Activated CD8-positive, alpha-beta memory T cell treated with anti-CD3 and anti-CD28 coated beads for 36 hours (primary cell): ENCODE measurements around the gene SLC24A2. TPM values are rescaled to one million over a fixed set of nuclear protein-coding genes. Genes with fewer than 3 reads are reported as not detected.
"Not testable (repeated sequence)": the region's sequence is repeated elsewhere in the genome, so short reads cannot be mapped to it uniquely, and the experiment has no call there.

Experiments
- CTCF ChIA-PET: fragments of 350-600 bp; sonication (Branson Sonifier 250); formaldehyde crosslinking; loops from one replicate; lab custom pipeline; 2021; ENCODE audit warnings: antibody characterized with exemption; lab: Charles Lee
- POLR2A ChIA-PET: fragments of 350-600 bp; sonication (Branson Sonifier 250); formaldehyde crosslinking; loops from one replicate; lab custom pipeline; 2021; ENCODE audit warnings: antibody characterized with exemption; lab: Charles Lee
- total RNA-seq, 2 experiments: library from RNA; stranded (reverse); gene quantifications; one replicate each; pipeline ENCODE4 v1.2.3, GENCODE V29; 2021

The SLC24A2 gene
- total RNA-seq, result not detected

- ChIA-PET POLR2A (no interaction called here), CTCF (no interaction called here)
Observed at GRCh38 chr9:19788614-19789271, at the start of gene SLC24A2. Gene SLC24A2, minus strand, starts transcription at chr9:19789037.

GRCh38 chr9:19833331-19833730, 44.5 kb upstream of the SLC24A2 start:
- POLR2A ChIA-PET, CTCF ChIA-PET: not testable (repeated sequence)

DNA sequence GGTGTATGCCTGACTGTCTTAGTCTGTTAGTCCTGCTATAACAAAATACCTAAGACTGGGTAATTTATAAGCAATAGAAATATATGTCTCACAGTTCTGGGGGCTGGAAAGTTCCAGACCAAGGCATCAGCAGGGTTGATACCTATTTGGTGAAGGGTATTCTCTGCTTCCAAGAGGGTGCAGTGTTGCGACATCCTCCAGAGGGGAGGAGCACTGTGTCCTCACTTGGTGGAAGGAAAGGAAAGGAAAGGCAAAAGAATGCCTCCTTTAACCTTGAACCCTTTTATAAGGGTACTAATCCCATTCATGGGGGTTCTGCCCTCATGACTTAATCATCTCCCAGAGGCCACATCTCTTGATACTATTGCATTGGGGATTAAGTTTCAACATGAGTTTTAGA, 42.0 kb upstream of the SLC24A2 start:
- CTCF ChIA-PET, result no interaction called here
- POLR2A ChIA-PET, result no interaction called here

GRCh38 chr9:19828576-19829109, 39.8 kb upstream of the SLC24A2 start:
- ChIA-PET CTCF (no interaction called here), POLR2A (no interaction called here)

DNA sequence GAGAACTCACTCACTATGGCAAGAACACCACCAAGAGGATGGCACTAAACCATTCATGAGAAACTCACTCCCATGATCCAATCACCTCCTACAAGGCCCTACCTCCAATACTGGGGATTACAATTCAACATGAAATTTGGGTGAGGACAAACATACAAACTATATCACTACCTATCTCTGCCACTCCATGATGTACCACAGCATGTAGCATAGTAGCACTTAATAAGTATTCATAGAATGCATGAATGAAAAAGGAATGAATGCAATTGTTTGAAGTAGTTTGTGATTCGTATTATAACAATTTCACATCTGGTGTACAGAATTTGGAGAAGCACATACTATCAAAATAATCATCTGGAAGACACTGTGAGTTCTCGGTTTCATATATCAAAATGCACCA, 27.9 kb upstream of the SLC24A2 start:
- ChIA-PET POLR2A (no interaction called here), CTCF (no interaction called here)

DNA sequence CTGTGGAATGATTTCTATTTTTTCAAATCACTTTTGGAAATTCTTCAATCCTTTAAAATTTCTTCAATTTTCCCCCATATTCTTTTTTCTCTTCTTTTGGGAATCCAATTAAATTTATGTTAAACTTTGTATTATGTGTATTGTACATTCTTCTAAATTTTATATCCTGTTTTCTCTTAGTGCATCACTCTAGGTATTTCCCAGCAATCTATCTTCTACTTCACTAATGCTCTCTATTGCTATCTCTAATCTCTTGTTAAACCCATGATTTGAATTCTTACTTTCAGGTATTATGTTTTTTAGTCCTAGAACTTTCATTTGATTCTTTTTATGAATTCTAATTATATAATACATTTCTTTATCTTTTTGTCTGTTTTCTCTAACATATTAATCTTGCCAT, 23.4 kb upstream of the SLC24A2 start:
- CTCF ChIA-PET, result no interaction called here
- POLR2A ChIA-PET, result no interaction called here

GRCh38 chr9:19809422-19810269, 20.8 kb upstream of the SLC24A2 start:
- POLR2A ChIA-PET, result no interaction called here
- CTCF ChIA-PET, result no interaction called here

DNA sequence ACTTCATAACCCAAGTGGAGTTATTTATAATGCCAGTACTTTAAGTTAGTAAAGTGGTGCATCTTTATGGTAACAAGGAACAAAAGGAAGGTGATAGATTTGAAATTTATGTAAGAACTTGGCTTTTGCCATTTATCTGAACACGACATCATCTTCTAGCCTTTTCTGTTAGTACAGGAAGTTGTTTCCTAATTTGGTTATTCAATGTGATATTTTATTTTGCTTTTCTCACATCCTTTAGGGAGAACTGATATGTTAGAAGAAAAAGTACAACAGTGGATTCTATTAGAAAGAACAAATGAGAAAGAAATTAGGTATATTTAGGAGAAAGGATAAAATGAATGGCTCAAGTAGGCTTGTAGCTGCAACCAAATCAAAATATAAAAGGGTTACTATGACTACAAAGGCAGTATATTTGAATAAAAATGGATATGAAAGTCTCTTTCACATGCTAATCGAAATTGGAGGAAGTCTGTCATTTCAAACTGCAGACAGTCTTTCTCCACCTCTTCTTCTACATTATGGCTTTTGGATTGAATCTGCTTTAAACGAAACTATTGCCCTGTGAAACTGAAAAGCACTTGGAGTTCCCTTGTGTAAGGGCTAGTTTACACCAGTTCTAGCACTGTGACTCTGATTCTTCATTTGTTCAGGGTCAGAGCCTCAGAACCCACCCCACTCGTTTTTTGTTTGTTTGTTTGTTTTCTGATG, 18.5 kb upstream of the SLC24A2 start:
- ChIA-PET POLR2A (no interaction called here), CTCF (no interaction called here)

DNA sequence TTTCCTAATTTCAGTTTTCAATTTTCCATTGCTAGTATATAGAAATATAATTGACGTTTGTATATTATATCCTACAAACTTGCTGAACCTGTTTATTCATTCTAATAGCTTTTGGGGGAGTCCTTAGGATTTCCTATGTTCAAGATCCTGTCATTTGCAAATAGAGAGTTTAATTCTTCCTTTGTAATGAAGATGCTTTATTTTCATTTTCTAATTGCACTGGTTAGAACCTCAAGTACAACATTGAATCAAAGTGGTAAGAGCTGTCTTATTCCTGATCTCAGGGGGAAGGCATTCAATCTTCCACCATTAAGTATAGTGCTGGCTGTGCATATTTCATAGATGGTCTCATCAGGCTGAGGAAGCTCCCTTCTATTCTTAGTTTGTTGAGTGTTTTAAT, 15.6 kb upstream of the SLC24A2 start:
- ChIA-PET CTCF (no interaction called here), POLR2A (no interaction called here)

GRCh38 chr9:19800884-19801283, 12.0 kb upstream of the SLC24A2 start:
- POLR2A ChIA-PET, result no interaction called here
- CTCF ChIA-PET, result no interaction called here

DNA sequence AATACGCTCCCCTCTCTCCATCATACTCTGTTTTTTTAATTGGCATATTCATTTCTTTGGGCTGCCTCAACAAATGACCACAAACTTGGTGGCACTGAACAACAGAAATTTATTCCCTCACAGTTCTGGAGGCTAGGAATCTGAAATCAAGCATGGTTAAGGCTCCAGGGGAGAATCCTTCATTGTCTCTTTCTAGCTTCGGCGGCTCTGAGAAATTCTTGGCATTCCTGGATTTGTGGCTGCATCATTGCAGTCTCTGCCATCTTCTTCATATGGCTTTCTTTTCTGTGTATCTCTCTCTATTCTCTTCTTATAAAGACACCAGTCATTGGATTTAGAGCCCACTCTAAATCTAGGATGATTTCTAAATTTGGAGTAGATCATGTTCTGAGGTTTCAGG, 10.9 kb upstream of the SLC24A2 start:
- POLR2A ChIA-PET, result no interaction called here
- CTCF ChIA-PET, result no interaction called here

GRCh38 chr9:19788152-19788551, 685 bp downstream of the SLC24A2 start:
- ChIA-PET CTCF (no interaction called here), POLR2A (no interaction called here)

- CTCF ChIA-PET, result no interaction called here
- POLR2A ChIA-PET, result no interaction called here
Observed at GRCh38 chr9:19787672-19788071, 1.2 kb downstream of the SLC24A2 start.

DNA sequence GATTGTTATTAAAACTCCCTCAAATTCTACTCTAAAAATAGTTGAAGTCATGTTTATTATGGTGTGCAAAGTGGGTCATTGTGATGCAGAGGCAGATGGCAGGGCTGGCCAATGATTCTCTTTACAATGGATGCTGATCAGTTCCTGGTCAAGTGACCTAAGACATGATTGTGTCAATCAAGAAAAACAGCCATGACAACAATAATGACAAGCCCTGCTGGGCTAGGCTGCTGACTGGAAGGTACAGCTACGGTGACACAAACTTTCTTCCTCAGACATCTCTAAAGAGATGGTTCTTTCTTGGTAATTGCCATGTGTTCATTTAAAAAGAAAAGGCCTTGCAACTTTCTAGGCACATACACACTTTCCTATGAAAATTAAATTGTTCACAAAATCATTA, 3.6 kb downstream of the SLC24A2 start:
- ChIA-PET CTCF (no interaction called here), POLR2A (no interaction called here)

- CTCF ChIA-PET, result no interaction called here
- POLR2A ChIA-PET, result no interaction called here
Observed at GRCh38 chr9:19784136-19784535, 4.7 kb downstream of the SLC24A2 start.

DNA sequence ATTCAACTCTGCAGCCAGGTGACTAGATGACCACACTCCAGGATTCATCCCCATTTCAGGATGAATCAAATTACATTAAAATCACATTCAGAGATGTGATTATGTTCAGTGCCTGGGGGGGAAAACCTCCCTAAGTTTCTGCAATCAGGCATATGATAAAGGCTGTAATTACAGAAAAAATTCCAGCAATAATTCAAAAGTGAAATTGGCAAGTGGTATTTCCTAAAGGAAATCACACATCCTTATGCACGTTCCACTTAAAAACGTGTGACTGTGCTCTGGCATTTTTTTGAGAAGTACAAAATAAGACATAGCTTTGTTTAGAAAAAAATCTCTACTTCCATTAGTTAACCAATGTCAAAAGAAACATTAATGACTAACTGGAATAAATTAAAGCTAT, 5.3 kb downstream of the SLC24A2 start:
- ChIA-PET POLR2A (no interaction called here), CTCF (no interaction called here)

DNA sequence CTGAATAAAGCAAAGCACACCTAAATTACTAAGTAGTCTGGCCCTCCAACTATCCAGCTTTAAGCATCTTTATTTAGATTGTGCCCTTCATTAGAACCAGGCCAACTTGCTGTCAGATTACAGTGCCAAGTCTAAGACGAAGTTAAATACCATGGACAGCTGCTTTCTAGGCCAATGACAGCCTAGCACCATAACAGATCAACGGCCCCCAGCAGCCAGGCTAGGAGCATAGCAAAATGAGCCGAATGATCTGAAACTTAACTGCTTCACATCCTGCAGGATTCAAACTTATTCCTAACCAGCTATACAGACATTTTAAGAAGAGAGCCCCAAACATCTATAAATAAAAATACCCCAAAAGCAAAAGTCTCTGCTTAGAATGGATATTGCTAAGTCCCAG, 6.8 kb downstream of the SLC24A2 start:
- ChIA-PET CTCF (no interaction called here), POLR2A (no interaction called here)

DNA sequence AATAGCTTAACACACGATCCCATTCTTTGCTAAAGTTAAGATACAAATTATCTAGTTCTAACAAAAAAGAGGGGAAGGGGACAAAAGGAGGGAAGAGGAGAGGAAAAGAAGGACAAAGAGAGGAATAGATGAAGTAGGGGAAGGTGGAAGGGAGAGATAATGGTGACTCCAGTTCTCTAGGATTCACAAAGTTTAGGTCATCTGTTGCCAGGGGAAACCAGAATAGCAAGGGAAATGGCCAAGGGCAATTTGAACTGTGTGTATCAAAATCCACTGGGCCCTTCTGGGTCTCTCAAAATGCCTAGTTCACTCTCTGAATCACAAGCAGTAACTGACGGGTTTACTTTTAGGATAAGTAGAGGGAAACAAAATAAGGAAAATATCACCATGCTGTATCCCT, 7.6 kb downstream of the SLC24A2 start:
- POLR2A ChIA-PET, result no interaction called here
- CTCF ChIA-PET, result no interaction called here

GRCh38 chr9:19771446-19771845, 17.4 kb downstream of the SLC24A2 start:
- CTCF ChIA-PET, result no interaction called here
- POLR2A ChIA-PET, result no interaction called here

GRCh38 chr9:19770973-19771372, 17.9 kb downstream of the SLC24A2 start:
- ChIA-PET CTCF (no interaction called here), POLR2A (no interaction called here)
